ENCODE measurements around the gene SCFD2. TPM values are rescaled to one million over a fixed set of nuclear protein-coding genes. Genes with fewer than 3 reads are reported as not detected.

The SCFD2 gene
- total and polyA plus RNA-seq, 4 donors = 4.3 to 28.8 (median 7.4) TPM

GRCh38 chr4:53040459-53040815, 325.4 kb downstream of the SCFD2 start:
- Histone ChIP-seq H3K9me3 (ENCODE audit: control insufficient read depth in 4 of 4, low read length in 3 of 4) (no peaks in the 10 kb centered on the region), H3K9ac (ENCODE audit: low read depth in 1 of 2, low read length in 2 of 2) (no peak overlapping the region), H3K27ac (ENCODE audit: low read depth in 1 of 2, low read length in 2 of 2) (no peak overlapping the region), H3K4me1 (ENCODE audit: control insufficient read depth in 4 of 4, insufficient read depth in 4 of 4, low read length in 3 of 4) (no peaks in the 10 kb centered on the region), H3K4me3 (ENCODE audit: low read depth in 1 of 3, low read length in 3 of 3) (no peak overlapping the region), H3K27me3 (ENCODE audit: control insufficient read depth in 4 of 4, insufficient read depth in 4 of 4, low read length in 3 of 4) (no peaks in the 10 kb centered on the region), H3K36me3 (ENCODE audit: control insufficient read depth in 4 of 4, insufficient read depth in 3 of 4, low read depth in 1 of 4, low read length in 3 of 4) (no peaks in the 10 kb centered on the region)
- TF ChIP-seq GABPA (IDR thresholded peaks at IDR 0.05 in 1 of 2, conservative IDR thresholded peaks at IDR 0.05 in 1 of 2) (no peak), EGR1 (IDR thresholded peaks at IDR 0.05; ENCODE audit: low read depth in 2 of 2) (no peak), NR2F2 (IDR thresholded peaks at IDR 0.05) (no peak), SP1 (IDR thresholded peaks at IDR 0.05) (no peak), YY1 (IDR thresholded peaks at IDR 0.05) (no peak), ZBTB33 (IDR thresholded peaks at IDR 0.05) (no peak), RAD21 (IDR thresholded peaks at IDR 0.05) (no peak), REST (IDR thresholded peaks at IDR 0.05) (no peak), ATF3 (IDR thresholded peaks at IDR 0.05) (no peak), HNF4G (IDR thresholded peaks at IDR 0.05) (no peak), RXRA (IDR thresholded peaks at IDR 0.05) (no peak), JUND (IDR thresholded peaks at IDR 0.05) (no peak), CTCF (IDR thresholded peaks at IDR 0.05; ENCODE audit: low read depth, low read length, missing input control) (no peak), FOXA2 (IDR thresholded peaks at IDR 0.05) (no peak), TAF1 (conservative IDR thresholded peaks at IDR 0.05) (no peak), FOXA1 (IDR thresholded peaks at IDR 0.05) (no peak), HNF4A (conservative IDR thresholded peaks at IDR 0.05) (no peak), MAX (IDR thresholded peaks at IDR 0.05) (no peak)
- no peak for DNase-seq (ENCODE audit: low spot score)
- WGBS = 93% methylated on average over 2 of the region's 2 CpGs
